ENCODE measurements around the gene CRIP2. TPM values are rescaled to one million over a fixed set of nuclear protein-coding genes. Genes with fewer than 3 reads are reported as not detected.

Gene CRIP2, protein sequence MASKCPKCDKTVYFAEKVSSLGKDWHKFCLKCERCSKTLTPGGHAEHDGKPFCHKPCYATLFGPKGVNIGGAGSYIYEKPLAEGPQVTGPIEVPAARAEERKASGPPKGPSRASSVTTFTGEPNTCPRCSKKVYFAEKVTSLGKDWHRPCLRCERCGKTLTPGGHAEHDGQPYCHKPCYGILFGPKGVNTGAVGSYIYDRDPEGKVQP
- total RNA-seq, result 1,036 TPM
- long read RNA-seq, transcript CRIP2-203 (7 exons, 991 nt), result minor isoform, 16 of 1,362 reads
- long read RNA-seq, transcript CRIP2-204 (7 exons, 1,373 nt), result minor isoform, 6 of 1,362 reads
- long read RNA-seq, transcript CRIP2-202 (8 exons, 1,176 nt), result minor isoform, 21 of 1,362 reads
- long read RNA-seq, transcript CRIP2-201 (8 exons, 1,857 nt), result major isoform, 930 of 1,362 reads
- long read RNA-seq, partial matches to known transcripts, result 353 of 1,362 reads
- long read RNA-seq, other reads (novel, unspliced or antisense), result 36 of 1,362 reads

DNA sequence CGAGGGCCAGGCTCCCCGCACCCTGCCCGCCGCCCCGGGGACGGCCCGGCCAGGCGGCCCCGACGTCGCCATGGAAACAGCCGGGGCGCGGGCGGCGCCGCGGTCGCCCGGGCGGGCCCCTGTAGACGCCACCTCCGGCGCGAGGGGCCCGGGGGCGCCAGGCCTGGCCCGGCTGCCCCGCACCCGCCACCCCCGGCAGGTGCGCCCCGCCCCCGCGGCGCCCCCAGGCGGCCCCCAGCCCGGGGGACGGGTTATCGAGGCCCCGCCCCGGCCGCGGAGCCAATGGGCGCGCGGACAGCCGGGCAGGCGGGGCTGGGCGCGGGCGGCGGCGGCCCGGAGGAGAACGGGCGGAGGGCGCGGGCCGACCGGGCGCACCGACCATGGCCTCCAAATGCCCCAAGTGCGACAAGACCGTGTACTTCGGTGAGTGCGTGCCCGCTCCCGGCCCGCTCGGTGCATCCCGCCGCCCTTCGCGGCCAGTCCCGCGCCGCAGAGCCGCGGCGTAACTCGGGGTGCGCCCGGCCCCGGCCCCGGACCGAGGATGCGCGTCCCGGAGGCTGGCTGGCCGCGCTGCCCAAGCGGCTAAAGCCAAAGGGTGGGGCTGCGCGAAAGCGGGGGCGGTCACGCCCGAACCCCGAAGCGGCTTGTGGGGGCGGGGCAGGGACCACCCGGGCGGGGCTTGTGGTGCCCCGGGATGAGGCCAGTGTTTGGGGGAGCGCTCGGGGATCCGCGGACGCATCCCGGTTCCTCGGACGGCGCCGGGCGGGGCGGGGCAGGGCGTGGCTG lies at the start of gene CRIP2:
Gene CRIP2 (plus strand): TSS at position 339 of the 786 bp plus-strand sequence. CDS start 42 bp downstream, at position 381.
- intact Hi-C loops (cut with micrococcal nuclease), result no loop called here
- DNase-seq (peak; percentile 88), ATAC-seq (peak; percentile 7)

DNA sequence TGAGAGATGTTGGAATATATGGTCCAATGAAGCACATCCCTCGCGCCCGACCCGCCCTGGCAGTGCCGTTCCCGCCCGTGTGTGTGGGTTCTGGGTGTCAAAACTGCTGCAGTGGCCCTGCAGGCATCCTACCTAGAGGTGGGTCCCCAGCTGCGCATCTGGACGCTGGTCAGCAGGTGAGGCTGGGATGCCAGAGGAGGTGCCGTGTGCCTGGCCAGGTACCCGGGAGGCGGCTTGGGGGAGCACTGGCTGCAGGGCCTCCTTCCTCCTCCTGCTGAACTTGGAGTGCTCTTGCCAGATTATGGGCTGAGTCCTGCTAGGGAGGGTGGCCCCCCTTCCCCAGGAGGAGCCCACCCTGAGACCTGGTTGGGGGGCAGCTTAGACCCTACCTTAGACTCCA lies 49.8 kb upstream of the CRIP2 start:
- ATAC-seq (no peak), DNase-seq (no peak)
- intact Hi-C loops (cut with micrococcal nuclease), result no loop called here

DNA sequence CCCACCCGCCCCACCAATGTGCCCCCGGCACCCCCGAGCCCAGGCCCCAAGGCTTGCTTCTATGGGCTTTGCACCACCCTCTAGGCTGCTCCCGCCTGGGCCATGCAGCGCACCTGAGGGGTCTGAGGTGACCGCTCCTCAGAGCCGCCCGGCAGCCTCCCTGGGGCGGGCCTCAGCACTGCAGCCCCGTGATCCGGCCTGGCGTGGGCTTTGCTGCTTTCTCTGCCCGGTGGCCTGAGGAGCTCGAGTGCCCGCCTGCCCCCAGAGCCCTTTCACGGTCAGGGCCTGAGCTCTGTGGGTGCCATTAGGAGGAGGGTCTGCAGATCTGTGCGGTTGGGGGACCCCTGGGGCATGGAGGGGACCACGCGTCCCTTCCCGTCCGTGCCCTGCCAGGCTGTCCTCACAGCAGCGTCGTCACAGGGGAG lies 48.8 kb upstream of the CRIP2 start:
- DNase-seq (no peak), ATAC-seq (no peak)
- intact Hi-C loops (cut with micrococcal nuclease), result no loop called here

DNA sequence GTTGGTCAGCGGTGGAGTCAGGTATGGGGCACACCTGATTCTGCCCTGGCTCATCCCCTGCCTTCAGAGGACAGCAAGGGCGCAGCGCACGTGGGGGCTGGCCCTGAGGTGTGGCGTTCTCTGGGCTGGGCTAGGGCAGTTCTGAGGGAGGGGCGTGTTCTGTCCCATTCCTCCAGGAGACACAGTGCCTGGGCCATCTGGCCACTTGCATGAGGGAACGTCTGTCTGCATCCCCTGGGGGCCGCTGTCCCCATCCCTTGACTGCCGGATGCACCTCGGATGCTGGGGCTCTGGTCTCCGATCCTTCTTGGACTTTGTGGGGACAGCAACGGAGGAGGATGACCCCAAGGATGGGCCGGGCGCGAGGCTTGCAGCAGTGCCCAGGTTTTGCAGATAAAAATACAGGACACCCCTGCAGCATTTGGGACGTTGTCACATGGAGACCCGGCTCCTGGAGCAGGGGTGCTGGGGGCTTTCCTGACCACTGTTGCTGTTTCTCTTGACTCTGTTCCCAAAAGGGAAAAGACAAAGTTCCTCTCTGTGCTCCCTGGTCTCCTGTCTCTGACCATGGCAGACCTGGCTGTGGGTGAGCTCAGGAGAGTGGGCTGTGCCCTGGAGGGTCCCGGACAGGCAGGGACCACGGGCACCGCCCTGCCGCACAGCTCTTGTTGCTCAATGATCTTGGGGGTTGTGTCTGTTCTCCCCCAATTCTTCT lies 48.0 kb upstream of the CRIP2 start:
- no peak for DNase-seq
- ATAC-seq, result no peak
- intact Hi-C loops (cut with micrococcal nuclease), result no loop called here

DNA sequence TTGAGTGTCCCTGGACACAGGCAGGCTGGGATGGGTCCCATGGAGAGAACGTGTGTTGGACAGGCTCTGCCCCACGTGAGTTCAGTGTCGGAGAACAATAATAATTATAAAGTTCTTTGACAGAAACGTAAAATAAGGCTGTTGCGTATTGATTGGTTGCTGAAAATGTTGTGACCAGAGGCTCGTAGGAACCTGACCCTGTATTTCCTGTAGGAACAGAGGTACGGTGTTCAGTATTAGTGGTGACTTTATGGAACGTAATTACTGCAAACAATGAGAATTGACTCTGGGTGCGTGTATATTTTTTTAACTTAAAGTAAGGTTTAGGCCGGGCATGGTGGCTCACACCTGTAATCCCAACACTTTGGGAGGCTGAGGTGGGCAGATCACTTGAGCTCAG lies 47.2 kb upstream of the CRIP2 start:
- DNase-seq (no peak), ATAC-seq (no peak)
- intact Hi-C loops (cut with micrococcal nuclease), result no loop called here

DNA sequence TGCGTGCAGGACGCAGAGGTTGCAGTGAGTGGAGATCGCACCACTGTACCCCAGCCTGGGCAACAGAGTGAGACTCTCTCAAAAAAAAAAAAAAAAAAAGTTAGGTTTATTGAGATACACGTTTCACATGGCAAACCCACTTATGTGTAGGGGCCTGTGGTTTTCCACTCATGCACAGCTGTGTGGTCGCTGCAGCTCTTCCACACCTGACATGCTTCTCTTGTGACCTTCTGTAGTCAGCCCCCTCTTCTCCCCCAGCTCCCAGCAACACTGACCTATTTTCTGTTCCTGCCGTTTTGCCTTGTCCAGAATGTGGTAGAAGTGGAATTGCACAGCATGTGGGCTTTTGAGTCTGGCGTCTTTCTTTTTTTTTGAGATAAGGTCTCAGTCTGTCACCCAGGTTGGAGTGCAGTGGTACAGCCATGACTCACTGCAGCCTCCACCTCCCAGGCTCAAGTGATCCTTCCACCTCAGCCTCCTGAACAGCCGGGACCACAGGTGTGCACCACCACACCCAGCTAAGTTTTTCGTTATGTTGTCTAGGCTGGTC lies 46.6 kb upstream of the CRIP2 start:
- ATAC-seq, result no peak
- intact Hi-C loops (cut with micrococcal nuclease), result no loop called here
- no peak for DNase-seq

DNA sequence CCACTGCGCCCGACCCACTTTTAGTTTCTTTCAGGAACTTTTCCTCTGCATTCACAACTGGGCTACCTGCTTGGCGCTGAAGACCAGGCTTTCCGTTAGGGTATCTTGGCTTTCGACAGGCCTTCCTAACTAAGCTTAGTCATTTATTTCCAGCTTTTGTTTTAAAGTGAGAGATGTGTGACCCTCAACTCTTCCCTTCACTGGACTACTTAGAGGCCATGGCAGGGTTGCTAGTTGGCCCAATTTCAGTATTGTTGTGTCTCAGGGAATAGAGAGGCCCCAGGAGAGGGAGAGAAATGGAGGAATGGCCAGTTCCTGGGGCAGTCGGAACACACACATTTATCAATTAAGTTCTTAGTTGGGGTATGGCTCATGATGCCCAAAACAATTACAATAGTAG lies 44.6 kb upstream of the CRIP2 start:
- ATAC-seq (no peak), DNase-seq (no peak)
- intact Hi-C loops (cut with micrococcal nuclease), result no loop called here

DNA sequence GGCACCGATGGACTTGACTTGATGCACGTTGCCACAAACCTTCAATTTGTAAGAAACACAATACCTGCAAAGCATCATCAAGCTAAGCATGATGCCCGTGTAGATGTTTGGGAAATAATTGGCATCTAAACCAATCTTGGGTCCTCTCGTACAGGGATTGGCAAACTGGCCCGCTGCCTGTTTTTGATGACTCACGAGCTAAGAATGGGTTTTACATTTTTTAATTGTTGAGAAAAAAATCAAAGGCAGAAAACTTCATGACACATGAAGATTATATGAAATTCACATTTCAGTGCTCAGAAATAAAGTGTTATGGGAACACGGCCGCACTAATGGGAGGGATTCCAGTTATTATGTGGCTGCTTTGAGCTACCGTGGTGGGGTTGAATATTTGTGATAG lies 44.1 kb upstream of the CRIP2 start:
- ATAC-seq, result no peak
- no peak for DNase-seq
- intact Hi-C loops (cut with micrococcal nuclease), result no loop called here

DNA sequence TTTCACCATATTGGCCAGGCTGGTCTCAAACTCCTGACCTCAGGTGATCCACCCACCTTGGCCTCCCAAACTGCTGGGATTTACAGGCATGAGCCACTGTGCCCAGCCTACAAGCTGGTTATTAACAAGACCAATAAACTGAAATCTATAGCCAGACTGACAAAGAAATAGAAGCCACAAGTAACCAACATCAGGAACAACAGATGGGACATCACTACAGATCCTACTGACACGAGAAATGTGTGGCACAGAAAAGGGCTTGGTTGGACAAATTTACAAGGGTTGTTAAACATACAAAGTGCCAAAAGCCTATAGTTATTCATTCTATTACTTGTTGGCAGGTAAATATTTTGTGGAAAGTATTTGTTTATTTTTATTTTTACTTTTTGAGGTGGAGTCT lies 43.4 kb upstream of the CRIP2 start:
- DNase-seq (no peak), ATAC-seq (no peak)
- intact Hi-C loops (cut with micrococcal nuclease), result no loop called here

DNA sequence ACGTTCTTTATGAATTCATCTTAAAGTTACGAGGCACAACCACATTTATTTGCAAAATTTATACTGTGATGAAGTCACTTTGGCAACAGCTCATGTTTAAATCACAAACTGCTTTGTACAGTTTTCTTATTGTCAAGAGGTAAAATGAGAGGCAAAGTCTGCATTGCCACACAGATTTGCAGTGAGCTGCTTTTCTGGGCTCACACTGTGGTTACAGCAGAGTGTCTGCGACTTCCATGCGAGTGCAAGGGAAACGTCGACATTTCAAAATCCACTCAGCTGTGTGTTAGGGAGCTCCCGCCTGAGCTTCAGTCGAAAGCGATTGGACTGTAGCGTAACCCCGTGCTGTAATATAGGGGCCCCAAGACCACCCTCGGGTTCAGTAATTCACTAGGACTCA lies 42.0 kb upstream of the CRIP2 start:
- no peak for ATAC-seq
- DNase-seq, result no peak
- intact Hi-C loops (cut with micrococcal nuclease), result no loop called here

DNA sequence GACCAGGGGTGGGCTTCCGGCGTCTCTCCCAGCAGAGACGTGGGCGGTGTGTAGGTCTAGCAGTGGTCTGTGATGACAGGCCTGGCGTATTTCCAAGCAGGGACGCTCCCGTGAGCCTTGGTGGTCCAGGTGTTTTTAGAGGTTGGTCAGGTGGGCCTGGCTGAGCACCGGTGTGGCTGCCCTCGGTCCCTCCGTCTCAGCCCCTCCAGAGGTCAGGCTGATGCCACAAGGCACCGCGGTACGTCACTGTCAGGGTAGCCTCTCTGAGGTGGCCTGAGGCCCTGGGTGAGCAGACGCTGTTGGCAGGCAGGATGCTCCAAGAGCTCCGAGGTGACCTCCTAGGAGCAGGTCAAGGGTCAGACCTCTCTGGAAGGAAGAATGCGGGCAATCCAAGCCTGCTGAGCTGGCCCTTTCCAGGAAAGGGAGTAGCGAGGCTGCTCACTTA lies 41.4 kb upstream of the CRIP2 start:
- peak; percentile 33 for DNase-seq
- no peak for ATAC-seq
- intact Hi-C loops (cut with micrococcal nuclease), result no loop called here

DNA sequence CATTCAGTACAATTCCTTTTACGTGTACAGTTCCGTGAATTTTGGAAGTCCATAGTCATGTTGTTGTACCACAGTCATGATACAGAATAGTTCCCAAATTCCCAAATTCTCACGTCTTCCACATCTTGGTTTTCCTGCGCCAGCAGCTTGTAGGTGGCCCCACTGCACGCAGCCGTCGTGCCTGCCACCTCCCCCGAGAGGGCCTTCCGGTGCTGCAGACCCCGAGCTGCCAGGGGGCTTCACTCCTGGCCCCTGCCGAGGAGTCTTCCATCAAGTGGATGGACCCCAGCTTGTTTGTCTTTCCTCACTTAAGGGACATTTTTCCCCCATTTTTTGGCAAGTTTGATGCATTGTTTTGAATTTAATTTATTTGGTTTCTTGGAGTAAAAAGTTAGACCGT lies 38.2 kb upstream of the CRIP2 start:
- intact Hi-C loops (cut with micrococcal nuclease), result no loop called here
- DNase-seq (no peak), ATAC-seq (no peak)

DNA sequence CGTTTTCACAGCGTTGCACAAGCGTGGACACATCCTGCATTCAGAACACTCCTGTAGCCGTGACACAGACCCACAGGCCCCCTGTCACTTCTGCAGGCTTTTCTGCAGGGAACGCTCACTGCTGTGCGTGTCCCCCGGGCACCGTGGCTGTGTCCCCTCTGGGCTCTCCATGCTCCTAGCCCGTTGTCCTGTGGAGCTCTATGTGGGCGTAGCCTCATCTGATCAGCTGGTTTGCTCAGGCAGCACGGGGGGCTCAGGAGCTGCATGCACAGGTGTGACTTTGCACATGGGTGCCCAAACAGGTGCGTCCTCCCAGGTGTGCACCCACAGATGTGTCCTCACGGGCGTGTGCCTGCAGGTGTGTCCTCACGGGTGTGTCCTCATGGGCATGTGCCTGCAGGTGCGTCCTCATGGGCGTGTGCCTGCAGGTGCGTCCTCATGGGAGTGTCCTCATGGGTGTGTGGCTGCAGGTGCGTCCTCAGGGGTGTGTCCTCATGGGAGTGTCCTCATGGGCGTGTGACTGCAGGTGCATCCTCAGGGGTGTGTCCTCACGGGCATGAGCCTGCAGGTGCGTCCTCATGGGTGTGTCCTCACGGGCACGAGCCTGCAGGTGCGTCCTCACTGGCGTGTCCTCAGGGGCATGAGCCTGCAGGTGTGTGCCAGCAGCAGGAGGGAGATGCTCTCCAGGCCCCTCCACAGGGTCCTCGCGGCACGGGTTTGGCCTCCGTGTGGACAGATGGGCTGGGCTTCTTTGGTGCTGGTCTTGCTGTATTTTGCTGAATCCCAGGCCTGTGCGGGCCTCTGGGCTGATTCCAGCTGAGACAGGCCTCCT lies 37.5 kb upstream of the CRIP2 start:
- intact Hi-C loops (cut with micrococcal nuclease), result no loop called here
- DNase-seq (no peak), ATAC-seq (no peak)

DNA sequence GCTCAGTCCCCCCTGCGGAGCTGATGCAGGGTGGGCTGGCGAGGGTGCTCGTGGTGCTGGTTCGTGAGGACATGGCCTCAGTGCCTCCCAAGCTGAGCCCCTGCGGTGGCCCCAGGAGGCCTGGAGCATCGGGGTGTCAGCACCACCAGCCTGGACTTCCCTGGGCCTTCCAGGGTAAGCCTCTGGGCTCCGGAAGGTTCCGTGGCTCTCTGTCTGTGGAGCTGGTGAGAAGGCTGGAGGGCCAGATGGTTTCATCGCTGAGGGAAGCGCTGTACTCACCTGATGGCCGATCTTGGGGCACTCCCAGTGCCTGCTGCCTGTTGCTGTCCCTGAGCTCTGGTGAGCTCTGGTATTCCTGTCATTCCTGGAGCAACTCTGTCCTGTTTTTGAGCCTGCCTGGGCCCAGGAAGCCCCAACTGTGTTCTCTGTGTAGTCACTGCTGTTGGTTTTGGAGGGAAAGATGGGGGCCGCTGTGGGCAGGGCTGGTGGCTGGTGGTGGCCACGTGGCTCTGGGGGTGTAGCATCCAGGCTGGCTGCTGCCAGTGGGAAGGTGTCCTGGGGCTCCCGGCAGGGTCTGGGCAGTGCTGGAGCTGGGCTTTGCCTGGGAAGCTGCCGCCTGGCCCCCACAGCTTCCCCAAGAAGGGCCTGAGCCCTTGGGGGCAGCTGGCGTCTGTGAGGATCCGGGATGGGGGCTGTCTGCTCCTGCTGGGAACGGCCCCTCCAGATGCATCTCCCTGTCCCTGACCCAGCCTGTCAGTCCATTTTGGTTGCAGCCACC lies 36.7 kb upstream of the CRIP2 start:
- ATAC-seq (no peak), DNase-seq (no peak)
- intact Hi-C loops (cut with micrococcal nuclease), result no loop called here

DNA sequence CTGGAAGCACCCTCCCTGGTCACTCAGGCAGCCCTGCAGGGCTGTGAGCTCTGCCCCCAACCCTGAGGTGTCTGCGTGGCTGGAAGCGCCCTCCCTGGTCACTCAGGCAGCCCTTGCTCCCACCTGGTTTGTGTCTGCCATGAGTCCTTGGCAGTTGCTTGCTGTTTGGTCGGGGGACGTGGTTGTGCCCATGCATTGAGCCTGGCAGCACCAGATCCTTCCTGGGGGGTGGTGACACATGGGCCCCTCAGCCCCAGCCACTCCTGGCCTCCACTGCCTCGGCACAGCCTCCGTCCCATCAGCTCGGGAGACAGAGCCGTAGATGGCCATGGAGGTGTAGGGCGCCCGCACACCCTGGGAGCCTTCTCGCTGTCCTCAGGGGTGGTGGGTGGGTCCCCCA lies 35.4 kb upstream of the CRIP2 start:
- DNase-seq (peak; percentile 25), ATAC-seq (no peak)
- intact Hi-C loops (cut with micrococcal nuclease), result no loop called here

DNA sequence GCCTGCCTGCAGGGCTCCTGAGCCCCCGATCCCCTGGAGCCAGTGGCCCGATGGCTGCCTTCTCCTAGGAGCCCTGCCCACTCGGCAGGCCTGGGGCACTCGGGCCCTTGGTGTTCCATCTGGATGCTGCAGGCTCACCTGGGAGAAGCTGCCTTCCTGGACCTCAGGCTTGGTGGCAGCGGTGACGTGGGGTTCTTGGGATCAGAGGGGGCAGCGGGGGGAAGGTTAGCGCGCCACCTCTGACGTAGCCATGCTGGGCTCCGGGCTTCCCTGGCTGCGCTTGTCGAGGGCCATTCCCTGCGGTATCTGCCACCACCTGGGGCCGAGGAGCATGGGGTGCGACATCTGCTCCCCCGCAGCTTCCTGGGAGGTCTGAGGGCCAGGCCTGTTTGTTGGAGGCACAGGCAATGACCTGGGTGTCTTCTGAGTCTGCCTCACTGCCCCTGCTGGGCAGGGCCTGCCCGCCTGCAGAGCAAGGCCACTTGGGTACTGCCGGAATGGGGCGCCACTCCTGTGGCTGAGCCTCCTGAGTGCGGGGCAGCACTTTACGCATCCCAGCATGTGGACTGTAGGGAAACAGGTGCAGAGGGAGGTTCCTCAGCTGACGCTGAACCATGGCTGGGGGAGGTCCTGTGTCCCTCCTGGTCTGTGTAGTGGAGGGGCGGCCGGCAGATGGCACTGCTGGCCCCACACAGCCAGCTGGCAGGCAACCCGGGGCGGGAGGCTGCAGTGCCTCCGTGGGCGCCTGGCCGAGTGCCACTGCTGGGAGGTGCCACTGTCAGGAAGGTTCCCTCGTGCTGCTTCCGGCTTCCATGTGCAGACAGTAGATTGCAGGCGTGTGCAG lies 34.7 kb upstream of the CRIP2 start:
- ATAC-seq, result peak; percentile 13
- intact Hi-C loops (cut with micrococcal nuclease), result no loop called here
- DNase-seq, result peak; percentile 38

DNA sequence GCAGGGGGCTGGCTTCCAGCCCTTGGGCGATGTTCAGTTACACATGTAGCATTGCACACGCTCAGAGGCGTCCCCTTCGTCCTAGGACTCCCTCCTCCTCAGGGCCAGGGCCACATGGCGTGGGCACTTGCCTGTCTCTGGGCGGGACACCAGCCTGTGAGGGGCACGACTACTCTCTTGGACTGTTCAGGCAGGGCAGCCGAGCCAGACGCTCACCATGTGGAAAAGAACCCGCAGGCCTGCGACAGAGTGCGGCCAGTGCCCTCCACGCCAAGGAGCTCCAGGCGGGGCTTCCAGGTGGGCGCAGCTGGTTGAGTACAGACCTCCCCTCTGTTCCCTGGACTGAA lies 34.1 kb upstream of the CRIP2 start:
- DNase-seq (no peak), ATAC-seq (no peak)
- intact Hi-C loops (cut with micrococcal nuclease), result no loop called here

Measured in left ventricle myocardium superior (tissue), 1 donor.